ENCODE measurements around the gene SYNJ2BP.
"Not testable (repeated sequence)": the region's sequence is repeated elsewhere in the genome, so short reads cannot be mapped to it uniquely, and the experiment has no call there.

Gene SYNJ2BP, protein sequence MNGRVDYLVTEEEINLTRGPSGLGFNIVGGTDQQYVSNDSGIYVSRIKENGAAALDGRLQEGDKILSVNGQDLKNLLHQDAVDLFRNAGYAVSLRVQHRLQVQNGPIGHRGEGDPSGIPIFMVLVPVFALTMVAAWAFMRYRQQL

DNA sequence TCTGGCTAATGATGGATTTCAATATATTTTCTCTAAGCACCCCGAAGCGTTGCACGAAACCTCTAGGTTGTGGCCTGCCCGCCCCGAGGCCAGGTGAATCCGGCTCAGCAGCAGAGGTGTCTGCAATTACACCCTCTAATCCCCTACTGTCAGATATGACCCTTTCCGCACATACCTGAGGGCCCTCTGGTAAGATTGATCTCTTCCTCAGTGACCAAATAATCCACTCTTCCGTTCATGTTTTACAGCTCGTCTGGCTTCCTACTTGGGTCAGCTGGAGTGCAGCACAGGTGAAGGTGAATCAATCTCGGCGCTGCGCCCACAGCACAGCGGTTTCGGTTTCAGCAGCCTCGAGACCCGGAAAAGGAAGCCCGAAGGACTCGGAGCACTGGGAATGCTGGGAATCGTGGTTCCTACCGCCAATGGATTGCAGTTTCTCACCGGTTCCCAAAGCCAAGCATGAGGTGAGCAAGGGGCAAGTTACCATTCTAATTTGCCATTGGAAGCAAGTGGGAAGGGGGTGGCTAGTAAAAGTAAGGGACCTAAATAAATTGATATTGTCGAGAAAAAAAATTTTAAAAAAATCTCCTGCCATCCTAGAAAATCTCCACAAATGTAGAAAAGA is at the start of gene SYNJ2BP:
Gene SYNJ2BP (minus strand): TSS at position 366 of the 625 bp plus-strand sequence. CDS start 127 bp downstream, at position 239.
- peak; percentile 22 to 38 for DNase-seq (ENCODE audit: low read depth in 2 of 2, low spot score in 1 of 2)

- no peak for DNase-seq (ENCODE audit: low read depth in 2 of 2, low spot score in 1 of 2)
Observed at GRCh38 chr14:70454731-70455130, 37.8 kb upstream of the SYNJ2BP start.

DNA sequence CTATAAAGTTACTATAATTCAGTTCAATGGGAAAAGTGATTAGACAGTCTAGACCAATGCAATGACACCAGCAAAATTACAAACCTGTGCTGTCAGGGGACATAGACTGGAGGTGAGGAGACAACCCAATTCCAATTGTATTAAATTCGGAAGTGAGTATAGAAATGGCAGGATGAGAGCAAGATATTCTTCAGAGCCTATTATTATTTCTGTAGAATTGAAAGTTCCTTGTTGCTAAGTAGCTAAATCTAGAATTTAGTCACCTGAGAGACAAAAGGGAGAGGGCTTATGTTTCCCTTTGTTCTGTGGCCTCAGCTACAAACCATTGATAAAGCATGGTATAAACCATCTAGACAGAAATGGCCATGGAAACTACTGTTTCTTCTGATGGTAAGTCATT is 35.0 kb upstream of the SYNJ2BP start, which contains the start of gene ADAM21:
Gene ADAM21 (plus strand): TSS at position 301 of the 400 bp plus-strand sequence. CDS start 5,326 bp downstream, outside the sequence.
- DNase-seq (ENCODE audit: low read depth in 2 of 2, low spot score in 1 of 2): no peak

DNA sequence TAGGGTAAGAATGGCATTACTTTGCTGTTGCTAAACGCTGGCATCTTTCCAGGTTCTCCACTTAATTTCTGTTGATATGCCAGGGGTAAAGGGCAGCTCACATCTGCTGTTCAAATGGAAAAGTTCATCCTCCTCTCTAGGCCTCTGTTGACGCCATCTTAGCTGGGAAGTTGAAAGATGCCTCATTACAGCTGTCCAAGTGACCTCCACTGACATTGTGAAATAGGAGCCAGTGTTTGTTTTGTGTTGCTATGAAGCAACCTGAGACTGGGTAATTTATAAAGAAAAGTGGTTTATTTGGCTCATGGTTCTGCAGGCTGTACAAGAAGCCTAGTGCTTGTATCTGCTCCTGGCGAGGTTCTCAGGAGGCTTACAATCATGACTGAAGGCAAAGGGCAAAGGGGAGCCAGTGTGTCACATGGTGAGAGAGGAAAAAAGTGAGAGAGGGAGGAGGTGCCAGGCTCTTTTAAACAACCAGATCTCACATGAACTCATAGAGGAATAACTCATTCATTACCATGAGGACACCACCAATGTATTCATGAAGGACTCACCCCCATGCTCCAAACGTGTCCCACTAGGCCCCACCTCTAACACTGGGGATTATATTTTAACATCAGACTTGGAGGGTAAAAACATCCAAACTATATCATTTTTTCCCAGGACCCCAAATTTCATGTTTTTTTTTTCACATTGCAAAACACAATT is 31.9 kb upstream of the SYNJ2BP start:
- no peak for DNase-seq (ENCODE audit: low read depth in 2 of 2, low spot score in 1 of 2)

- DNase-seq (ENCODE audit: low read depth in 2 of 2, low spot score in 1 of 2): no peak
Observed at GRCh38 chr14:70442750-70443149, 25.9 kb upstream of the SYNJ2BP start.

DNA sequence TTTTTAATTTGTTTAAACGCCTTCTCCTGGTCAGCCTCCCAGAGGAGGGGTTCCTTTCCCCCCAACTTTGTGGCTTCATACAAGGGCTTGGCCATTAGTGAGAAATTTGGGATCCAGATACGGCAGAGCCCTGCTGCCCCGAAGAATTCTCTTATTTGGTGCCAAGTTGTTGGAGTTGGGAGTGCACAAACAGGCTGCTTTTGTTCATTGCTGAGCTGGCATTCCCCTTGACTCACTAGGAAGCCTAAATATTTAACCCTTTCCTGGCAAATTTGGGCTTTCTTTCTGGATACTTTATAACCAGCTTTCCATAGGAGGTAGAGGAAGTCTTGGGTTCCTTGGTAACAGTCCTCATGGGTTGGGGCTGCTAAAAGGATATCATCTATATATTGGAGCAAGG is 24.8 kb upstream of the SYNJ2BP start:
- DNase-seq (ENCODE audit: low read depth in 2 of 2, low spot score in 1 of 2): no peak

DNA sequence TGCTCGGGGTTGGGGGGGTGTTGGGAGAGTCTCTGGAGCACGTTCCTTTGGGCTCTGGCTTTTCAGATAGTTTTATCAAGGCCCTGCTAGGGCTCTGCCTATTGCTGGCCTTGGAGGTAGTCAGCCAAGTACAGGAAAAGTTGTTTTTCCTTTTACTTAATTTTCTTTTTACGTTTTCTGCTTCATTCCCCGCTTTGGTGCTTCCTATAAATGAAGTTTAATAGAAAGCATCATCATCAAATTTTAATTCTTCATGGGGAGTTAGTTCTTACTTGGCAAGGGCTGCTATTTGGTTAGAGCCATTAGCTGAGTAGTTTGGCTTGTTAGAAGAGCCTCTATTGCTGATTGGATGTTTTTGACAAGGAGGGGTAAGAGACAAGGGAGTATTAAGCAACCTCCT is 20.0 kb upstream of the SYNJ2BP start:
- DNase-seq (ENCODE audit: low read depth in 2 of 2, low spot score in 1 of 2): no peak

DNA sequence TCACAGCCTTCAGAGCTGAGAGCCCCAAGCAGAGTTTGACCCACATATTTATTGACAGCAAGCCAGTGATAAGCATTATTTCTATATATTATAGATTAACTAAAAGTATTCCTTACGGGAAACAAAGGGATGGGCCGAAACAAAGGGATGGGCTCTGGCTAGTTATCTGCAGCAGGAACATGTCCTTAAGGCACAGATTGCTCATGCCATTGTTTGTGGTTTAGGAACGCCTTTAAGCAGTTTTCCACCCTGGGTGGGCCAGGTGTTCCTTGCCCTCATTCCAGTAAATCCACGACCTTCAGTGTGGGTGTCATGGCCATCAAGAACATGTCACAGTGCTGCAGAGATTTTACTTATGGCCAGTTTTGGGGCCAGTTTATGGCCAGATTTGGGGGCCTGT is 9.7 kb upstream of the SYNJ2BP start:
- DNase-seq (ENCODE audit: low read depth in 2 of 2, low spot score in 1 of 2): not testable (repeated sequence)

DNA sequence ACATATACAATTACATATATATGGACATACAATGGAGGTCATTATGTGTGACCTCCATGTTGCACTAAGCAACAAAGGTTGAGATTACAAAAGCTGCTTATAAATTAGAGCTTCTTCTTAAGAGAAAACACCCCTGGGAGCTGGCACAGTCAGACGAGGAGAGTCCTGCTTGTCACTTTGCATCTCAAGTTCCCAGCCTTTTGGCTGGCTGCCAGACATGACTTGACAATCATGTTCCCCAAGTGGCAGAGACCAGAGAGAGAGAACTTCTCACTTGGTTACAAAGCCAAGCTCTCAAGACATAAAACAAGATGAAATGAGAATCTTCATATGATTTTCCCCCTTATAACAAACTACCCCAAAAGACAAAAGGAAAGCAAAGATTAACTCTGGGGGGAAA is 8.5 kb upstream of the SYNJ2BP start:
- no peak for DNase-seq (ENCODE audit: low read depth in 2 of 2, low spot score in 1 of 2)

DNA sequence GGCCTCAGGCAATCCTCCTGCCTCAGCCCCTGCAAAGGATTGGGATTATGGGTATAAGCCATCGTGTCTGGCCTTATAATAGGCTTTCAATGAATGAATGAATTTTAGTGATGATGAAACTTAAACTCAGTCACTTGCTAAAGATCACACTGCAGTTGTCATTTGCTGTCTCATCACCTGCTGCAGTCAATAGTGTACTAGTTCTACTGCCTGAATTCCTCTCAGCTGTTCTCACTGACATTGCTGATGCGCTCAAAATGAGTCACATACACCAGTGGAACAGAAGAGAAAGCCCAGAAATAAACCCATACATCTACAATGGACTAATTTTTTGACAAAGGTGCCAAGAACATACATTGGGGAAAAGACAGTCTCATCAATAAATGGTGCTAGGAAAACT is 5.6 kb upstream of the SYNJ2BP start:
- no peak for DNase-seq (ENCODE audit: low read depth in 2 of 2, low spot score in 1 of 2)

- DNase-seq (ENCODE audit: low read depth in 2 of 2, low spot score in 1 of 2): not testable (repeated sequence)
Observed at GRCh38 chr14:70419270-70419931, 2.5 kb upstream of the SYNJ2BP start.

DNA sequence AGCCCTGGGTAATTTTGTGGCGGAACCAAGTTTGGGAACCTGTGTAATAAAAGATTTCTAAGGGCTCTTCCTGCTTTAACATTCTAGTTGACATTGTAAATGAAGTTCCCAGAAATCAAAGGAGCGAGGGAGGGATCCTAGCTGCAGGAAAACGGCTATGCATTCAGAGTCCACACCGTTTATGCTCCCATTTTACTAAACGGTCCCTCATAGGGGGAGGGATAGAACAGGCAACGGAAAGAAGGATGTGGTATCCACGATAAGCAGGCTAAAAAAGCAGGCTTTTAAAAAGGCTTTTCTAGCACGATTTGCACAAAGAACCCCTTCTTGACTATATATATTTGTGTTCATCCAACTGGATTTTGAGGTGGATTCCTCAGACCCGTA is 559 bp downstream of the SYNJ2BP start:
- DNase-seq (ENCODE audit: low read depth in 2 of 2, low spot score in 1 of 2): no peak

DNA sequence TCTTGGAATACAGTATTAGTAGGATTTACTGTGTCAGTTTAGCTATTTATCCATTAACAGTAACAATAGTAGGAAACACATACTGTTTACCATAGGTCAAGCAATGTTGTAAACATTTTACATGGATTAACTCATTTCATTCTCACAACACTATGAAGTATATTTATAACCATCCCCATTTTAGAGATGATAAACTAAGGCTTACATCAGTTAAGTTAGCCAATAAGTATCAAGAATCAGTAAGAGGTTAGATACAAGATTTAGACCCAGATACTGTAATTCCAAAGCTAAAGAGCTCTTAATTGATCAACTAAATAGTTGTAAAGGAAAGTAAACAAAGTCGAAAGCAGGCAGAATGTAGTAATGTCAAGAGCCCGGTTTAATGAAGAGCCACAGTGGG is 1.1 kb downstream of the SYNJ2BP start:
- no peak for DNase-seq (ENCODE audit: low read depth in 2 of 2, low spot score in 1 of 2)

DNA sequence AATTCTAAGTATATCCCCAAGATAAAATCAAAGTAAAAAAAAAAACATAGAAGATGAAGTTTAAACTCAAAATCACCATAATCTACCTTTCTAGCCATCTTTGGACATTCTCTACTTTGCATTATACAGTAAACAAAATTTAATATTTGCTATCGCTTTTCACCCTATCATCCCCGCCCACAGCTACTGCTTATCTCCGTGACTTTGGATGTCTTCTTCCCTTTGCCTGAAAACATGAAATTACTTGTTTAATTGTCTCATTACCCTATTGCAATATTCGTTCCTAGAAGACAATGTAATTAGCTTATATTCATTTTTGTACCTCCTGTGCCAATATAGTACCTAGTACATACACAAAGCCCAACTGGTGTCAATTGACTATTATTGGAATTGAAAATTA is 9.3 kb downstream of the SYNJ2BP start:
- DNase-seq (ENCODE audit: low read depth in 2 of 2, low spot score in 1 of 2): no peak

- DNase-seq (ENCODE audit: low read depth in 2 of 2, low spot score in 1 of 2): not testable (repeated sequence)
Observed at GRCh38 chr14:70406216-70406615, 10.7 kb downstream of the SYNJ2BP start.

GRCh38 chr14:70403335-70403734 is 13.6 kb downstream of the SYNJ2BP start:
- DNase-seq (ENCODE audit: low read depth in 2 of 2, low spot score in 1 of 2): not testable (repeated sequence)

DNA sequence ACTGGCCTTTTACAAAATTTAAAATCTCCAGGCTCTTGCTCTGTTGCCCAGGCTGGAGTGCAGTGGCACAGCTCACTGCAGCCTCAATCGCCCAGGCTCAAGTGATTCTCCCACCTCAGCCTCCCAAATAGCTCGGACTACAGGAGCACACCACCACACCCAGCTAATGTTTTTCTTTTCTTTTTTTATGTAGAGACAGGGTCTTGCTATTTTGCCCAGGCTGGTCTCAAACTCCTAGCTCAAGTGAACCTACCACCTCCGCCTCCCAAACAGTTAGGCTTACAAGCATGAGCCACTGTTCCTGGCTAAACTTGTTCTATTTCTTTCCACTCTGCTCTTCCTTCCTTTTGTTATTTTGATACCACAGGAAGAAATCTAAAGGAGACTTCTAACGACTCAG is 15.2 kb downstream of the SYNJ2BP start:
- DNase-seq (ENCODE audit: low read depth in 2 of 2, low spot score in 1 of 2): no peak

- DNase-seq (ENCODE audit: low read depth in 2 of 2, low spot score in 1 of 2): no peak
Observed at GRCh38 chr14:70398706-70399431, 18.0 kb downstream of the SYNJ2BP start.

DNA sequence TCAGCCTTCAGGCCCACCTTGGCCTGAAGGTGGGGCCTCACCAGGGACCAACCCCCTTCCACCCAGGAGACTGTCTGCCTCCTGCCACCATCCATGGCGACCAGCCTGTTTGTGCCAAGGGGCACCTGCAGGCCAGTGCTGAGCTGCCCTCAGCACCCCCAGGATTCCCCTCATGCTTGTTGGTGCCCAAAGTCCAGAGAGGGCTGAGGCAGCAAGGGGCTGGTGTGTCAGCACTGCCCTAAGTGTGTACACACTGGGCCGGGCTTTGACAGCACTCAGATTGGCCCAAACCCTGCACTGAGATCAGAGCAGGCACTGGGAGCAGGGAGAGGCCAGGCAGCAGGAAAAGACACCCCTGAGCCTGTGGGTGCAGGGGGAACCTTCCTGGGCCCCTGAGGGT is 18.6 kb downstream of the SYNJ2BP start:
- DNase-seq (ENCODE audit: low read depth in 2 of 2, low spot score in 1 of 2): no peak

DNA sequence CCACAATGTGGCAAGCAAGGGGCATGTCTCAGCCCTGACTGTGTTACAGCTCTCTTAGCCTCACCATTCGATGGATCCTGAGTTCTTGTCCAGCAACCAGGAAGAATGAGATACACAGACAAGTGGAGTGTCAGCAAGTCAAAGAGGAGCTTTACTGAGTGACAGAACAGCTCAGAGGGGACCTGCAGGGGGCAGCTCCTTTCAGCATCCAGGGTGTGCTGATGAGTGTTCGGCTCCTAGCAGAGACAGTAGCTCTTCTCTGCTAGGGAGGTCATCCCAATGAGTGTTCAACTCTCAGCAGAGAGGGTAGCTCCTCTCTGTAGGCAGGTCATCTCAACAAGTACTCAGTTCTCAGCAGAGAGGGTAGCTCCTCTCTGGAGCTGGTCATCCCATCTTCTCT is 19.1 kb downstream of the SYNJ2BP start:
- no peak for DNase-seq (ENCODE audit: low read depth in 2 of 2, low spot score in 1 of 2)

- no peak for DNase-seq (ENCODE audit: low read depth in 2 of 2, low spot score in 1 of 2)
Observed at GRCh38 chr14:70394674-70395306, 22.1 kb downstream of the SYNJ2BP start.

Measured in stimulated activated CD8-positive, alpha-beta memory T cell treated with anti-CD3 and anti-CD28 coated beads, Interleukin-4, amount 100 ng/mL, for 4 hours (primary cell).